Fibroblast of the aortic adventitia (primary cell): ENCODE data around the gene CHST8. TPM values are rescaled to one million over a fixed set of nuclear protein-coding genes. Genes with fewer than 3 reads are reported as not detected.

Experiments
- DNase-seq: peaks from one replicate; pipeline ENCODE4 v3.0.0-alpha.2; 2010; ENCODE audit warnings: low read depth
- H3K4me3 ChIP-seq: 2 replicates; pipeline ENCODE4 v1.5.1; 2011; ENCODE audit warnings: low read depth, mild to moderate bottlenecking, control low read depth, low read length, moderate library complexity
- CTCF ChIP-seq: IDR thresholded peaks from 2 replicates; pipeline ENCODE4 v1.5.1; 2011; ENCODE audit warnings: mild to moderate bottlenecking, low read length, control low read depth, inconsistent platforms; ENCODE audit not compliant: insufficient read depth
- total RNA-seq: library from RNA; depleted of rRNA; stranded (reverse); fragments of >200 nt; gene quantifications from 2 replicates; pipeline ENCODE4 v1.2.3, GENCODE V29; 2012; ENCODE audit warnings: low replicate concordance

Gene CHST8
- total RNA-seq, 1 donor, result not detected

GRCh38 chr19:33777753-33778088 lies 156.0 kb downstream of the CHST8 start:
- no peak for DNase-seq
- no peak for TF ChIP-seq CTCF
- H3K4me3 ChIP-seq, result no peak overlapping the region

GRCh38 chr19:33778089-33778791 lies 156.5 kb downstream of the CHST8 start:
- DNase-seq, result peak; percentile 68
- peak; percentile 99 for TF ChIP-seq CTCF
- no peak overlapping the region for H3K4me3 ChIP-seq

GRCh38 chr19:33779849-33780248 lies 158.1 kb downstream of the CHST8 start:
- no peak for DNase-seq
- H3K4me3 ChIP-seq, result no peak overlapping the region
- TF ChIP-seq CTCF, result no peak

- no peak overlapping the region for H3K4me3 ChIP-seq
- TF ChIP-seq CTCF, result no peak
- DNase-seq, result no peak
These were observed 158.5 kb downstream of the CHST8 start for GRCh38 chr19:33780251-33780650.

GRCh38 chr19:33780746-33781145 lies 159.0 kb downstream of the CHST8 start:
- H3K4me3 ChIP-seq, result no peak overlapping the region
- DNase-seq, result no peak
- no peak for TF ChIP-seq CTCF

- DNase-seq, result no peak
- TF ChIP-seq CTCF, result no peak
- no peak overlapping the region for H3K4me3 ChIP-seq
These were observed 159.7 kb downstream of the CHST8 start for GRCh38 chr19:33781415-33781935.

GRCh38 chr19:33781996-33782395 lies 160.2 kb downstream of the CHST8 start:
- no peak overlapping the region for H3K4me3 ChIP-seq
- DNase-seq, result no peak
- no peak for TF ChIP-seq CTCF
